H1 (cell line): ENCODE results near the gene SHISA8.

Experiments used
- EP300 ChIP-seq, 2 experiments: IDR thresholded peaks; 1 replicate in 1 of 2; 2 replicates in 1 of 2; pipeline ENCODE4 v1.6.1; 2011 to 2012; ENCODE audit warnings: low read depth in 2 of 2, low read length in 2 of 2, mild to moderate bottlenecking in 2 of 2, borderline replicate concordance in 1 of 2, inconsistent platforms in 1 of 2, moderate library complexity in 1 of 2
- SP2 ChIP-seq: IDR thresholded peaks from 2 replicates; pipeline ENCODE4 v1.6.1; 2012; ENCODE audit warnings: mild to moderate bottlenecking, low read length, inconsistent platforms
- TF ChIP-seq, protein P1 (sequence below), 3 experiments: IDR thresholded peaks; 1 replicate in 2 of 3; 2 replicates in 1 of 3; pipeline versions ENCODE4 v1.5.1 to v1.6.1; 2011; ENCODE audit warnings: low read length in 3 of 3, mild to moderate bottlenecking in 3 of 3, inconsistent platforms in 2 of 3, low read depth in 1 of 3, moderate library complexity in 1 of 3; ENCODE audit not compliant: insufficient read depth in 1 of 3; ENCODE audit errors: control extremely low read depth in 1 of 3

DNA sequence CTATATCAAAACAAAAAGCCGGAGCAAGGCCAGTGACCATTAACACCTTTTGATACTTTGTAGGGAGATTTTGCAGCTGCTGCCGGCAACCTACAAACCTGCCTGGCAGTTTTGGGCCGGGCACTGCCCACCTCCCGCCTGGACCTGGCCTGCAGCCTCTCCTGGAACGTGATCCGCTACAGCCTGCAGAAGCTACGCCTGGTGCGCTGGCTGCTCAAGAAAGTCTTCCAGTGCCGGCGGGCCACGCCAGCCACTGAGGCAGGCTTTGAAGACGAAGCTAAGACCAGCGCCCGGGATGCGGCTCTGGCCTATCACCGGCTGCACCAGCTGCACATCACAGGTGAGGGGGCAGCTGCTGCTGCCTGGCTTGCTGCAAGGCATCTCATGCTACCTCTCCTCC, 34.2 kb downstream of the SHISA8 start:
- no peak for TF ChIP-seq EP300 (IDR thresholded peaks at IDR 0.05; ENCODE audit: borderline replicate concordance in 1 of 2, low read depth in 2 of 2, low read length in 2 of 2)
- no peak for TF ChIP-seq SP2
- TF ChIP-seq, protein P1, sequence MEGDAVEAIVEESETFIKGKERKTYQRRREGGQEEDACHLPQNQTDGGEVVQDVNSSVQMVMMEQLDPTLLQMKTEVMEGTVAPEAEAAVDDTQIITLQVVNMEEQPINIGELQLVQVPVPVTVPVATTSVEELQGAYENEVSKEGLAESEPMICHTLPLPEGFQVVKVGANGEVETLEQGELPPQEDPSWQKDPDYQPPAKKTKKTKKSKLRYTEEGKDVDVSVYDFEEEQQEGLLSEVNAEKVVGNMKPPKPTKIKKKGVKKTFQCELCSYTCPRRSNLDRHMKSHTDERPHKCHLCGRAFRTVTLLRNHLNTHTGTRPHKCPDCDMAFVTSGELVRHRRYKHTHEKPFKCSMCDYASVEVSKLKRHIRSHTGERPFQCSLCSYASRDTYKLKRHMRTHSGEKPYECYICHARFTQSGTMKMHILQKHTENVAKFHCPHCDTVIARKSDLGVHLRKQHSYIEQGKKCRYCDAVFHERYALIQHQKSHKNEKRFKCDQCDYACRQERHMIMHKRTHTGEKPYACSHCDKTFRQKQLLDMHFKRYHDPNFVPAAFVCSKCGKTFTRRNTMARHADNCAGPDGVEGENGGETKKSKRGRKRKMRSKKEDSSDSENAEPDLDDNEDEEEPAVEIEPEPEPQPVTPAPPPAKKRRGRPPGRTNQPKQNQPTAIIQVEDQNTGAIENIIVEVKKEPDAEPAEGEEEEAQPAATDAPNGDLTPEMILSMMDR (IDR thresholded peaks at IDR 0.05; ENCODE audit: control extremely low read depth in 1 of 3, insufficient read depth in 1 of 3, low read depth in 1 of 3, low read length in 3 of 3): no peak
